Panc1 (cell line): Measurements from ENCODE around the gene MYOZ2. TPM values are rescaled to one million over a fixed set of nuclear protein-coding genes. Genes with fewer than 3 reads are reported as not detected.

Experiments used
- ATAC-seq: fragments of 200-7000 bp; cut with Tn5 transposase; 2 replicates; pipeline ENCODE4 v1.9.1; 2020; ENCODE audit warnings: mild to moderate bottlenecking, moderate library complexity
- BruUV-seq: library from RNA; stranded (reverse); fragments of 400-500 nt; replicated peaks from 2 replicates; lab custom pipeline; 2021; lab: Mats Ljungman, UMichigan
- CTCF ChIA-PET: fragments of 300-600 bp; sonication (Branson Sonifier 250); formaldehyde crosslinking; loops from one replicate; lab custom pipeline; 2022; ENCODE audit warnings: antibody characterized with exemption; lab: Charles Lee
- POLR2A ChIA-PET: fragments of 300-600 bp; sonication (Branson Sonifier 250); formaldehyde crosslinking; loops from one replicate; lab custom pipeline; 2022; ENCODE audit warnings: antibody characterized with exemption; lab: Charles Lee
- DNase-seq: peaks from one replicate; pipeline ENCODE4 v3.0.0-alpha.2; 2010; ENCODE audit warnings: low read depth, low spot score
- H3K27ac ChIP-seq: 2 replicates; pipeline ENCODE4 v1.5.1; 2011; ENCODE audit warnings: mild to moderate bottlenecking, low read length, inconsistent platforms
- H3K27me3 ChIP-seq: fragments of 200-500 bp; sonication (Bioruptor generic); 2 replicates; pipeline ENCODE4 v1.6.0; 2014; ENCODE audit warnings: low read length, inconsistent platforms; ENCODE audit not compliant: control insufficient read depth, insufficient read depth
- H3K36me3 ChIP-seq: fragments of 200-500 bp; sonication (Bioruptor generic); 2 replicates; pipeline ENCODE4 v1.5.1; 2014; ENCODE audit warnings: inconsistent platforms, mild to moderate bottlenecking, low read length, moderate library complexity; ENCODE audit not compliant: control insufficient read depth, insufficient read depth
- H3K4me1 ChIP-seq: 2 replicates; pipeline ENCODE4 v1.5.1; 2011; ENCODE audit warnings: inconsistent platforms, mild to moderate bottlenecking, low read length, moderate library complexity; ENCODE audit not compliant: control insufficient read depth, insufficient read depth
- H3K4me3 ChIP-seq, 2 experiments: 2 replicates each; pipeline ENCODE4 v1.5.1; 2011 to 2012; ENCODE audit warnings: low read depth in 2 of 2, low read length in 2 of 2, mild to moderate bottlenecking in 2 of 2, inconsistent platforms in 1 of 2, moderate library complexity in 1 of 2
- H3K9me3 ChIP-seq: fragments of 200-500 bp; sonication (Bioruptor generic); 2 replicates; pipeline ENCODE4 v1.5.1; 2014; ENCODE audit warnings: low read depth, mild to moderate bottlenecking, inconsistent platforms, low read length, moderate library complexity; ENCODE audit not compliant: control insufficient read depth, insufficient read depth
- POLR2AphosphoS5 ChIP-seq: IDR thresholded peaks from 2 replicates; pipeline ENCODE4 v1.6.1; 2012; ENCODE audit warnings: mild to moderate bottlenecking, low read depth, low read length, moderate library complexity
- SIN3A ChIP-seq: IDR thresholded peaks from 2 replicates; pipeline ENCODE4 v1.6.1; 2012; ENCODE audit warnings: low read depth, mild to moderate bottlenecking, low read length, moderate library complexity, borderline replicate concordance; ENCODE audit not compliant: insufficient read depth
- TCF7L2 ChIP-seq: IDR thresholded peaks from 2 replicates; pipeline ENCODE4 v1.6.1; 2011; ENCODE audit warnings: mild to moderate bottlenecking, low read depth, low read length, inconsistent platforms
- in situ Hi-C: cut with HindIII; loops from 2 replicates; pipeline ENCODE4 v1.10.0; 2016; ENCODE audit warnings: low sequenced_read_pairs, low pct_unique_long_range_greater_than_20kb
- intact Hi-C: fragments of 100-400 bp; cut with micrococcal nuclease; formaldehyde crosslinking; loops from one replicate; pipeline ENCODE4 v1.10.0; 2022; ENCODE audit not compliant: unreplicated experiment
- total RNA-seq: library from RNA; stranded (reverse); gene quantifications from one replicate; pipeline ENCODE4 v1.2.1, GENCODE V29; 2021; ENCODE audit not compliant: unreplicated experiment
- TF ChIP-seq, protein P1 (sequence below): fragments of 450-650 bp; IDR thresholded peaks from 2 replicates; pipeline ENCODE4 v1.5.1; 2017; ENCODE audit warnings: mild to moderate bottlenecking
- TF ChIP-seq, protein P2 (sequence below), 2 experiments: IDR thresholded peaks; 2 replicates each; pipeline ENCODE4 v1.6.1; 2011 to 2012; ENCODE audit warnings: low read depth in 2 of 2, control low read depth in 1 of 2, low read length in 1 of 2, mild to moderate bottlenecking in 1 of 2, moderate library complexity in 1 of 2; ENCODE audit not compliant: insufficient read depth in 1 of 2

The MYOZ2 gene
- total RNA-seq, 1 experiment from 2014 or later, result not detected

DNA sequence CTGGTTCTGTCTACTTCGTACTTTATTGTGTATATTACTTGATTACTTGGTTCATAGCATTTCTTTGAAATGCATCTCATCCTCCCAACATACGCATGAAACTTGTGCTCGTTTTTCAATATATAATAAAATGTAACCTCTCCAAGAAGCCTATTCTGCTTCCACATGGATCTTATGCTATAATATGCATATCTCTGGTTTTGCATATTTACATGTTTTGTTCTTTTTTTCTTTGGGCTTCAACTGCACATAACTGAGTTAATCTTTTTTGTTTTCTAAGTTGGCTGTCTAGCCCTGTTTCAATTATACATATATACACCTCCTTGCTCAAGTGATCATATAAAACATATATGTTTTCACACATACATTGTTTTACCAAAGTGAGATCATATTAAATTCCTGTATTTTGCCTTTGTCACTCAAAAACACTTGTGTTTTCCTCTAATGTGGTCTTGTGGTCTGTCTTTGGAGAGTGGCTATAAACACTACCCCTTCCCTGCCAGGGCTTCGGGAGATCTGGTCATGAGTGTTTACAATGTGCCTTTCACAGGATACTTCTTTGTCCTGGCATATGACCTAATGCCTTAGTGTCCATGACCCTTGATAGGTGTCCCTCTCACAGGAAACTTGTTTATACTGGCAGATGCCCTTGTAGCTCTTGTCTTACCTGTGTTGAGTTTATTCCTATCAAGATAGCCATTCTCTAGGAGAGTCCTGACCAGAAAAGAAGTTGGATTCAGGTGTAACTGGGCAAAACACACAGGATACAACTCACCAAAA is 94.5 kb downstream of the MYOZ2 start:
- intact Hi-C loops, result no loop called here
- BruUV-seq, result no TSS peak
- ChIA-PET CTCF (no interaction called here), POLR2A (no interaction called here)
- Histone ChIP-seq H3K27ac (no peak overlapping the region), H3K4me1 (no peaks in the 10 kb centered on the region), H3K4me3 (no peak overlapping the region), H3K36me3 (no peaks in the 10 kb centered on the region), H3K27me3 (no peaks in the 10 kb centered on the region), H3K9me3 (no peaks in the 10 kb centered on the region)
- in situ Hi-C loops, result no loop called here
- DNase-seq, result no peak
- ATAC-seq, result no peak
- TF ChIP-seq POLR2AphosphoS5 (no peak), TCF7L2 (no peak), SIN3A (no peak)
- TF ChIP-seq, protein P1, sequence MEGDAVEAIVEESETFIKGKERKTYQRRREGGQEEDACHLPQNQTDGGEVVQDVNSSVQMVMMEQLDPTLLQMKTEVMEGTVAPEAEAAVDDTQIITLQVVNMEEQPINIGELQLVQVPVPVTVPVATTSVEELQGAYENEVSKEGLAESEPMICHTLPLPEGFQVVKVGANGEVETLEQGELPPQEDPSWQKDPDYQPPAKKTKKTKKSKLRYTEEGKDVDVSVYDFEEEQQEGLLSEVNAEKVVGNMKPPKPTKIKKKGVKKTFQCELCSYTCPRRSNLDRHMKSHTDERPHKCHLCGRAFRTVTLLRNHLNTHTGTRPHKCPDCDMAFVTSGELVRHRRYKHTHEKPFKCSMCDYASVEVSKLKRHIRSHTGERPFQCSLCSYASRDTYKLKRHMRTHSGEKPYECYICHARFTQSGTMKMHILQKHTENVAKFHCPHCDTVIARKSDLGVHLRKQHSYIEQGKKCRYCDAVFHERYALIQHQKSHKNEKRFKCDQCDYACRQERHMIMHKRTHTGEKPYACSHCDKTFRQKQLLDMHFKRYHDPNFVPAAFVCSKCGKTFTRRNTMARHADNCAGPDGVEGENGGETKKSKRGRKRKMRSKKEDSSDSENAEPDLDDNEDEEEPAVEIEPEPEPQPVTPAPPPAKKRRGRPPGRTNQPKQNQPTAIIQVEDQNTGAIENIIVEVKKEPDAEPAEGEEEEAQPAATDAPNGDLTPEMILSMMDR, result no peak
- TF ChIP-seq, protein P2, sequence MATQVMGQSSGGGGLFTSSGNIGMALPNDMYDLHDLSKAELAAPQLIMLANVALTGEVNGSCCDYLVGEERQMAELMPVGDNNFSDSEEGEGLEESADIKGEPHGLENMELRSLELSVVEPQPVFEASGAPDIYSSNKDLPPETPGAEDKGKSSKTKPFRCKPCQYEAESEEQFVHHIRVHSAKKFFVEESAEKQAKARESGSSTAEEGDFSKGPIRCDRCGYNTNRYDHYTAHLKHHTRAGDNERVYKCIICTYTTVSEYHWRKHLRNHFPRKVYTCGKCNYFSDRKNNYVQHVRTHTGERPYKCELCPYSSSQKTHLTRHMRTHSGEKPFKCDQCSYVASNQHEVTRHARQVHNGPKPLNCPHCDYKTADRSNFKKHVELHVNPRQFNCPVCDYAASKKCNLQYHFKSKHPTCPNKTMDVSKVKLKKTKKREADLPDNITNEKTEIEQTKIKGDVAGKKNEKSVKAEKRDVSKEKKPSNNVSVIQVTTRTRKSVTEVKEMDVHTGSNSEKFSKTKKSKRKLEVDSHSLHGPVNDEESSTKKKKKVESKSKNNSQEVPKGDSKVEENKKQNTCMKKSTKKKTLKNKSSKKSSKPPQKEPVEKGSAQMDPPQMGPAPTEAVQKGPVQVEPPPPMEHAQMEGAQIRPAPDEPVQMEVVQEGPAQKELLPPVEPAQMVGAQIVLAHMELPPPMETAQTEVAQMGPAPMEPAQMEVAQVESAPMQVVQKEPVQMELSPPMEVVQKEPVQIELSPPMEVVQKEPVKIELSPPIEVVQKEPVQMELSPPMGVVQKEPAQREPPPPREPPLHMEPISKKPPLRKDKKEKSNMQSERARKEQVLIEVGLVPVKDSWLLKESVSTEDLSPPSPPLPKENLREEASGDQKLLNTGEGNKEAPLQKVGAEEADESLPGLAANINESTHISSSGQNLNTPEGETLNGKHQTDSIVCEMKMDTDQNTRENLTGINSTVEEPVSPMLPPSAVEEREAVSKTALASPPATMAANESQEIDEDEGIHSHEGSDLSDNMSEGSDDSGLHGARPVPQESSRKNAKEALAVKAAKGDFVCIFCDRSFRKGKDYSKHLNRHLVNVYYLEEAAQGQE (IDR thresholded peaks at IDR 0.05; ENCODE audit: insufficient read depth in 1 of 2, low read depth in 2 of 2, low read length in 1 of 2), result no peak

DNA sequence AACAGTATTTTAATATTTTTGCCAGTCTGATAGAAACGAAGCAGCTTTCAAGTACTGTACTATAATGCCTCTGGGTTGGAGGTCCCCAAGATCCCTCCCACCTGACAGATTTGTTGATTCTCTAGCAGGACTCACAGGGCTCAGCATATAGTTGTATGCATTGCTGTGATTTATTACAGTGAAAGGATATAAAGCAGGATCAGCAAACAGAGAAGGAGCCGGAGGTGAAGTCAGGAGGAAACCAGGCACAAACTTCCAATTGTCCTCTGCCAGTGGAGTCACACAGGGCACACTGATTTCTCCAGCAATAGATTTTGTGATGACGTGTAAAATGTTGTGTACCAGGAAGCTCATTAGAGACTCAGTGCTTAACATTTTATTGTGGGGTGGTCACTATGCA is 95.9 kb downstream of the MYOZ2 start:
- H3K27me3 ChIP-seq, result no peaks in the 10 kb centered on the region
- no peak for ATAC-seq
- intact Hi-C loops, result no loop called here
- no peaks in the 10 kb centered on the region for H3K36me3 ChIP-seq
- in situ Hi-C loops, result no loop called here
- H3K4me3 ChIP-seq, result no peak overlapping the region
- ChIA-PET CTCF (no interaction called here), POLR2A (no interaction called here)
- H3K27ac ChIP-seq, result no peak overlapping the region
- no peak for DNase-seq
- no peaks in the 10 kb centered on the region for H3K9me3 ChIP-seq
- BruUV-seq, result no TSS peak
- no peaks in the 10 kb centered on the region for H3K4me1 ChIP-seq
- no peak for TF ChIP-seq TCF7L2
- no peak for TF ChIP-seq POLR2AphosphoS5
- no peak for TF ChIP-seq SIN3A
- TF ChIP-seq, protein P2 (IDR thresholded peaks at IDR 0.05; ENCODE audit: insufficient read depth in 1 of 2, low read depth in 2 of 2, low read length in 1 of 2), result no peak
- TF ChIP-seq, protein P1, result no peak
